Left ventricle myocardium inferior (tissue), 1 donor: Measurements from ENCODE around the gene GTF2IRD1. TPM values are rescaled to one million over a fixed set of nuclear protein-coding genes. Genes with fewer than 3 reads are reported as not detected.

Experiments used
- DNase-seq: peaks from one replicate; pipeline ENCODE4 v3.0.0-alpha.2; 2020
- H3K27ac ChIP-seq: fragments of 200-600 bp; replicated peaks from 2 replicates; pipeline ENCODE4 v1.8.0; 2021
- H3K27me3 ChIP-seq: fragments of 200-600 bp; 2 replicates; pipeline ENCODE4 v1.8.0; 2021; ENCODE audit warnings: low read depth
- H3K36me3 ChIP-seq: fragments of 200-600 bp; 2 replicates; pipeline ENCODE4 v1.8.0; 2021
- H3K4me1 ChIP-seq: fragments of 200-600 bp; 2 replicates; pipeline ENCODE4 v1.8.0; 2021
- H3K4me3 ChIP-seq: fragments of 200-600 bp; 2 replicates; pipeline ENCODE4 v1.8.0; 2021; ENCODE audit warnings: mild to moderate bottlenecking, moderate library complexity
- H3K9me3 ChIP-seq: fragments of 200-600 bp; replicated peaks from 2 replicates; pipeline ENCODE4 v1.8.0; 2021
- CTCF ChIP-seq: fragments of 200-600 bp; IDR thresholded peaks from 2 replicates; pipeline ENCODE4 v1.8.0; 2021; ENCODE audit warnings: antibody characterized with exemption, mild to moderate bottlenecking, borderline replicate concordance
- intact Hi-C: fragments of 100-400 bp; cut with micrococcal nuclease; formaldehyde crosslinking; loops from one replicate; pipeline ENCODE4 v1.11.0; 2022
- total RNA-seq: library from RNA; stranded (reverse); fragmentation: NEBNext Ultra II Directional; extraction: Animal tissue kit (Norgen Biotek cat#: 25700); gene quantifications from one replicate; pipeline ENCODE4 v1.2.1, GENCODE V29; 2021
- donor health status: DM: no; HTN: yes; CAD: no; lungs with severe emphysema.

Gene GTF2IRD1
- total RNA-seq, 1 donor from 2014 or later = 15.8 TPM

- Histone ChIP-seq H3K27me3 (no peaks in the 10 kb centered on the region), H3K9me3 (no peaks in the 10 kb centered on the region), H3K4me3 (no peak overlapping the region), H3K36me3 (peaks cover 63% of the 10 kb centered on the region), H3K4me1 (no peaks in the 10 kb centered on the region), H3K27ac (no peak overlapping the region)
- intact Hi-C loops = no loop called here
- no peak for DNase-seq
- no peak for TF ChIP-seq CTCF
Observed at GRCh38 chr7:74598558-74598957, 144.9 kb downstream of the GTF2IRD1 start.

- Histone ChIP-seq H3K27ac (no peak overlapping the region), H3K36me3 (peaks cover 56% of the 10 kb centered on the region)
Observed at GRCh38 chr7:74599244-74599643, 145.5 kb downstream of the GTF2IRD1 start.

GRCh38 chr7:74604326-74605020 is 150.8 kb downstream of the GTF2IRD1 start:
- TF ChIP-seq CTCF = no peak
- Histone ChIP-seq H3K27ac (peak overlapping the region; percentile 16), H3K27me3 (no peaks in the 10 kb centered on the region), H3K4me1 (peaks cover 20% of the 10 kb centered on the region), H3K36me3 (peaks cover 10% of the 10 kb centered on the region), H3K9me3 (no peaks in the 10 kb centered on the region), H3K4me3 (no peak overlapping the region)
- intact Hi-C loops = no loop called here
- peak; percentile 36 for DNase-seq

More at GRCh38 chr7:74599244-74599643, 145.5 kb downstream of the GTF2IRD1 start:
- Histone ChIP-seq H3K4me1 (peaks cover under 1% of the 10 kb centered on the region), H3K27me3 (no peaks in the 10 kb centered on the region), H3K9me3 (no peaks in the 10 kb centered on the region), H3K4me3 (no peak overlapping the region)
- intact Hi-C loops = no loop called here
- no peak for DNase-seq
- TF ChIP-seq CTCF = no peak

- peak; percentile 34 for DNase-seq
- peaks cover 4% of the 10 kb centered on the region for H3K36me3 ChIP-seq
- intact Hi-C loops = no loop called here
Observed at GRCh38 chr7:74606101-74606908, 152.6 kb downstream of the GTF2IRD1 start.

More at GRCh38 chr7:74606101-74606908, 152.6 kb downstream of the GTF2IRD1 start:
- Histone ChIP-seq H3K9me3 (no peaks in the 10 kb centered on the region), H3K27ac (peak overlapping the region; percentile 46), H3K4me1 (peaks cover 20% of the 10 kb centered on the region), H3K4me3 (peak overlapping the region; percentile 66), H3K27me3 (no peaks in the 10 kb centered on the region)
- TF ChIP-seq CTCF = peak; percentile 22
